NOMO-1 (cell line): Measurements from ENCODE around the gene TMX1.

Source experiments
- DNase-seq, 2 experiments: peaks; one replicate each; lab custom pipeline; 2025; ENCODE audit not compliant: unreplicated experiment in 2 of 2; lab: John Stamatoyannopoulos, UW

TMX1 gene

GRCh38 chr14:51242545-51243490 is 2.8 kb downstream of the TMX1 start:
- DNase-seq, result no peak

- no peak for DNase-seq
Observed at GRCh38 chr14:51244591-51244990, 4.5 kb downstream of the TMX1 start.

- DNase-seq, result no peak
Observed at GRCh38 chr14:51246032-51246431, 6.0 kb downstream of the TMX1 start.

GRCh38 chr14:51248016-51248987 is 8.3 kb downstream of the TMX1 start:
- DNase-seq, result peak in 1 of 2 experiments; percentile 37

- no peak for DNase-seq
Observed at GRCh38 chr14:51251486-51251885, 11.4 kb downstream of the TMX1 start.

GRCh38 chr14:51253880-51254279 is 13.8 kb downstream of the TMX1 start:
- no peak for DNase-seq

- no peak for DNase-seq
Observed at GRCh38 chr14:51258280-51258679, 18.2 kb downstream of the TMX1 start.

- no peak for DNase-seq
Observed at GRCh38 chr14:51258788-51259187, 18.7 kb downstream of the TMX1 start.

GRCh38 chr14:51260225-51260624 is 20.2 kb downstream of the TMX1 start:
- no peak for DNase-seq

GRCh38 chr14:51261151-51261550 is 21.1 kb downstream of the TMX1 start:
- no peak for DNase-seq

GRCh38 chr14:51262868-51263267 is 22.8 kb downstream of the TMX1 start:
- no peak for DNase-seq

GRCh38 chr14:51269634-51270033 is 29.6 kb downstream of the TMX1 start:
- no peak for DNase-seq

- DNase-seq, result no peak
Observed at GRCh38 chr14:51276605-51277004, 36.6 kb downstream of the TMX1 start.

GRCh38 chr14:51277753-51278415 is 37.8 kb downstream of the TMX1 start:
- DNase-seq, result peak in 1 of 2 experiments; percentile 40

- no peak for DNase-seq
Observed at GRCh38 chr14:51282517-51282916, 42.5 kb downstream of the TMX1 start.

- DNase-seq, result peak; percentile 1 to 19
Observed at GRCh38 chr14:51283402-51284085, 43.5 kb downstream of the TMX1 start.

GRCh38 chr14:51284241-51284640 is 44.2 kb downstream of the TMX1 start:
- DNase-seq, result no peak

- no peak for DNase-seq
Observed at GRCh38 chr14:51285120-51285519, 45.1 kb downstream of the TMX1 start.

GRCh38 chr14:51289169-51289568 is 49.1 kb downstream of the TMX1 start:
- no peak for DNase-seq

GRCh38 chr14:51290132-51290531 is 50.1 kb downstream of the TMX1 start:
- no peak for DNase-seq
